Gastrocnemius medialis (tissue), 4 donors: ENCODE measurements around the gene ATP8B4.
"Not testable (repeated sequence)": the region's sequence is repeated elsewhere in the genome, so short reads cannot be mapped to it uniquely, and the experiment has no call there.

Experiments
- POLR2A ChIP-seq, 2 donors: fragments of 450-650 bp; IDR thresholded peaks; one replicate each; pipeline ENCODE4 v1.6.1; 2017; ENCODE audit warnings: antibody characterized with exemption in 2 of 2, mild to moderate bottlenecking in 2 of 2, moderate library complexity in 2 of 2
- TF ChIP-seq, protein P1 (sequence below), 5 experiments: fragments of 450-650 bp in 3 of 5; fragments of 200-600 bp in 2 of 5; sonication (generic) in 2 of 5; IDR thresholded peaks in 4 of 5; conservative IDR thresholded peaks in 1 of 5; 1 replicate in 4 of 5; 2 replicates in 1 of 5; pipeline ENCODE4 v1.5.1; 2016 to 2019; ENCODE audit warnings: antibody characterized with exemption in 5 of 5, mild to moderate bottlenecking in 3 of 5, moderate library complexity in 3 of 5

DNA sequence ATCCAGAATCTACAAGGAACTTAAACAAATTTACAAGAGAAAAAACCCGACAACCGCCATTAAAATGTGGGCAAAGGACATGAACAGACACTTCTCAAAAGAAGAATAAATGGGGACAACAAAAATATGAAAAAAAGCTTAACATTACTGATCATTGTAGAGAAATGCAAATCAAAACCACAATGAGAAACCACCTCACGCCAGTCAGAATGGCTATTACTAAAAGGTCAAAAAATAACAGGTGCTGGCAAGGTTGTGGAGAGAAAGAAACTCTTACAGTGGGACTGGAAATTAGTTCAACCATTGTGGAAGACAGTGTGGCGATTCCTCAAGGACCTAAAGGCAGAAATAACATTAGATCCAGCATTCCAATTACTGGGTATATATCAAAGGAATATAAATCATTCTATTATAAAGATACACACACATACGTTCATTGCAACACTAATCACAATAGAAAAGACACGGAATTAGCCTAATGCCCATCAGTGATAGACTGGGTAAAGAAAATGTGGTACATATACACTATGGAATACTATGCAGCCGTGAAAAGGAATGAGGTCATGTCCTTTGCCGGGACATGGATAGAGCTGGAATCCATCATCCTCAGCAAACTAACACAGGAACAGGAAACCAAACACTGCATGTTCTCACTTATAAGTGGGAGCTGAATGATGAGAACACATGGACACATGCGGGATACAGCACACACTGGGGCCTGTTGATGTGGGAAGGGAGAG is 155.8 kb downstream of the ATP8B4 start:
- TF ChIP-seq POLR2A (IDR thresholded peaks at IDR 0.05): not testable (repeated sequence)
- TF ChIP-seq, protein P1, sequence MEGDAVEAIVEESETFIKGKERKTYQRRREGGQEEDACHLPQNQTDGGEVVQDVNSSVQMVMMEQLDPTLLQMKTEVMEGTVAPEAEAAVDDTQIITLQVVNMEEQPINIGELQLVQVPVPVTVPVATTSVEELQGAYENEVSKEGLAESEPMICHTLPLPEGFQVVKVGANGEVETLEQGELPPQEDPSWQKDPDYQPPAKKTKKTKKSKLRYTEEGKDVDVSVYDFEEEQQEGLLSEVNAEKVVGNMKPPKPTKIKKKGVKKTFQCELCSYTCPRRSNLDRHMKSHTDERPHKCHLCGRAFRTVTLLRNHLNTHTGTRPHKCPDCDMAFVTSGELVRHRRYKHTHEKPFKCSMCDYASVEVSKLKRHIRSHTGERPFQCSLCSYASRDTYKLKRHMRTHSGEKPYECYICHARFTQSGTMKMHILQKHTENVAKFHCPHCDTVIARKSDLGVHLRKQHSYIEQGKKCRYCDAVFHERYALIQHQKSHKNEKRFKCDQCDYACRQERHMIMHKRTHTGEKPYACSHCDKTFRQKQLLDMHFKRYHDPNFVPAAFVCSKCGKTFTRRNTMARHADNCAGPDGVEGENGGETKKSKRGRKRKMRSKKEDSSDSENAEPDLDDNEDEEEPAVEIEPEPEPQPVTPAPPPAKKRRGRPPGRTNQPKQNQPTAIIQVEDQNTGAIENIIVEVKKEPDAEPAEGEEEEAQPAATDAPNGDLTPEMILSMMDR (IDR thresholded peaks at IDR 0.05 in 4 of 5, conservative IDR thresholded peaks at IDR 0.05 in 1 of 5): not testable (repeated sequence)
